ENCODE measurements around the gene UBE2O.

UBE2O gene

DNA sequence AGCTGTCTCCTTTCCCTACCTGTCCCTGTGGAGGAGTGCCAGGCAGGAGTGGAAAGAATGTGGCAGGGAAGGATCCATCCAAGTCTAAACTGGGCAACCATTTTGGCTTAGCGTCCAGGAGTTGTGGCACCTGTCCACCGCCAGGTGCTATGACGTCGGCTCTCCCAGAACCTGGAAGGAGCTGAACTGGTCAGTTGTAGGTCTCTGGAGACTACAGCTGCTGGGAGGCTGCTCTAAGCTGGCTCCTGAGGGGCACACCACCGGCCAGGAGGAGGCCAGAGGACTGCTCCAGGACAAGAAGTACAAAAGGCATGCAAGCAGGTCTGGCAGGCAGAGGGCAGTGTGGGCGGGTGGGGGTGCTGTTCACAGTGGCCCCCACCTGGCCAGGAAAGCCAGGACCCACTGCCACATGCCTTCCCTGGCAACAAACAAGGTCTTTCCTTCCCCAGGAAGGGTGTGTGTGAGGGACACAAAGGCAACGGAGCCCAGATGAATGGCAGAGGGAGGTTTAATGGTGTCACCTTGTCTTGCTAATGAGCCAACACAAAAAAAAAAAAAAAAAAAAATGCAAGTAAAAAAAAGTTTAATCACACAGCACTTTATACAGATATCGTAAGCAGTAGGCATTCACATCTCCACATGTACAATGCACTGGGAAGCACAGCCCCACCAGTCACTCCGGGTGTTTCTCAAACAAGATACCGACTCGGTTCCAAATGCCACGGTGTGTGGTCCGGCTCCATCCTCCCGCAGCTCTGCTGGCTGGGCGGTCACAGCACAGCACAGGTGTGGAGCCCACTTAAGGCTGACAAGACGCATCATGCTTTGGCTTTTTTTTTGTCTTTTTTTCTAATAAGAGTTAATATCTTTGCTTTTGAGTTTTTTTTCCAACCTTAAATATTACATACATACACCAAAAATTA, 63.7 kb downstream of the UBE2O start:
- no peak for DNase-seq (ENCODE audit: low spot score)

DNA sequence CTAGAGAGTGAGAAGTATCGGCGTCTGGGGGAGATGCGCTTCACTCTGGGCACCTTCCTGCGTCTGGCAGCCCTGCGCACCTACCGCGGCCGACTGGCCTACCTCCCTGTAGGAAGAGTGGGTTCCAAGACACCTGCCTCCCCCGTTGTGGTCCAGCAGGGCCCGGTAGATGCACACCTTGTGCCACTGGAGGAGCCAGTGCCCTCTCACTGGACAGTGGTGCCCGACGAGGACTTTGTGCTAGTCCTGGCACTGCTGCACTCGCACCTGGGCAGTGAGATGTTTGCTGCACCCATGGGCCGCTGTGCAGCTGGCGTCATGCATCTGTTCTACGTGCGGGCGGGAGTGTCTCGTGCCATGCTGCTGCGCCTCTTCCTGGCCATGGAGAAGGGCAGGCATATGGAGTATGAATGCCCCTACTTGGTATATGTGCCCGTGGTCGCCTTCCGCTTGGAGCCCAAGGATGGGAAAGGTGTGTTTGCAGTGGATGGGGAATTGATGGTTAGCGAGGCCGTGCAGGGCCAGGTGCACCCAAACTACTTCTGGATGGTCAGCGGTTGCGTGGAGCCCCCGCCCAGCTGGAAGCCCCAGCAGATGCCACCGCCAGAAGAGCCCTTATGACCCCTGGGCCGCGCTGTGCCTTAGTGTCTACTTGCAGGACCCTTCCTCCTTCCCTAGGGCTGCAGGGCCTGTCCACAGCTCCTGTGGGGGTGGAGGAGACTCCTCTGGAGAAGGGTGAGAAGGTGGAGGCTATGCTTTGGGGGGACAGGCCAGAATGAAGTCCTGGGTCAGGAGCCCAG, 65.8 kb downstream of the UBE2O start:
- DNase-seq (ENCODE audit: low spot score) = no peak

DNA sequence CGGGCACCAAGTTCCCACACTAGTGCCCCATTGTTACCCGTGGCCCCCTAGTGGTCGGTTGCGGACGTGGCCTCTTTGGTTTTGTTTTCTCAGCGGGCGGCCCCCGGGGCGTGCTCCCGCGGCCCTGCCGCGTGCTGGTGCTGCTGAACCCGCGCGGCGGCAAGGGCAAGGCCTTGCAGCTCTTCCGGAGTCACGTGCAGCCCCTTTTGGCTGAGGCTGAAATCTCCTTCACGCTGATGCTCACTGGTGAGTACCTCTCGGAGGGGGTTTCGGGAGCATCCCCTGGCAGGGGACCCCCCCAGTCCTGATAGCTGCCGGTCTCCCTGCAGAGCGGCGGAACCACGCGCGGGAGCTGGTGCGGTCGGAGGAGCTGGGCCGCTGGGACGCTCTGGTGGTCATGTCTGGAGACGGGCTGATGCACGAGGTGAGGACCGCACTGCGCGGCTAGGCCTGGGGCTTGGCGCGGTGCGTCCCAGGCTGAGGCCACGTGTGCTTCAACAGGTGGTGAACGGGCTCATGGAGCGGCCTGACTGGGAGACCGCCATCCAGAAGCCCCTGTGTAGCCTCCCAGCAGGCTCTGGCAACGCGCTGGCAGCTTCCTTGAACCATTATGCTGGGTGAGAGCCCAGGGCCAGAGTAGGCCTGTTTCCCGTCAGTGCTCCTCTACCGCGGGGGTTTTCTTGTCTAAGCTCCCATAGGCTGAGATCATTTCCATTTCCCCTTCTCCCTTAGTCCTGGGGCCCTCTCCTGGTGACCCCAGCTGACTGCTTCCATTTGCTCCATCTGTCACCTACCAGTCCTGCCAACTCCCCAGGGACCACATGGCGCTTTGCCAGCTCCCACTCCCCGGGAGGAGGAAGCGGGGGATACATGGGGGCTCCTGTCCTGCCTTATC, 66.8 kb downstream of the UBE2O start:
- DNase-seq (ENCODE audit: low spot score) = peak; percentile 92

DNA sequence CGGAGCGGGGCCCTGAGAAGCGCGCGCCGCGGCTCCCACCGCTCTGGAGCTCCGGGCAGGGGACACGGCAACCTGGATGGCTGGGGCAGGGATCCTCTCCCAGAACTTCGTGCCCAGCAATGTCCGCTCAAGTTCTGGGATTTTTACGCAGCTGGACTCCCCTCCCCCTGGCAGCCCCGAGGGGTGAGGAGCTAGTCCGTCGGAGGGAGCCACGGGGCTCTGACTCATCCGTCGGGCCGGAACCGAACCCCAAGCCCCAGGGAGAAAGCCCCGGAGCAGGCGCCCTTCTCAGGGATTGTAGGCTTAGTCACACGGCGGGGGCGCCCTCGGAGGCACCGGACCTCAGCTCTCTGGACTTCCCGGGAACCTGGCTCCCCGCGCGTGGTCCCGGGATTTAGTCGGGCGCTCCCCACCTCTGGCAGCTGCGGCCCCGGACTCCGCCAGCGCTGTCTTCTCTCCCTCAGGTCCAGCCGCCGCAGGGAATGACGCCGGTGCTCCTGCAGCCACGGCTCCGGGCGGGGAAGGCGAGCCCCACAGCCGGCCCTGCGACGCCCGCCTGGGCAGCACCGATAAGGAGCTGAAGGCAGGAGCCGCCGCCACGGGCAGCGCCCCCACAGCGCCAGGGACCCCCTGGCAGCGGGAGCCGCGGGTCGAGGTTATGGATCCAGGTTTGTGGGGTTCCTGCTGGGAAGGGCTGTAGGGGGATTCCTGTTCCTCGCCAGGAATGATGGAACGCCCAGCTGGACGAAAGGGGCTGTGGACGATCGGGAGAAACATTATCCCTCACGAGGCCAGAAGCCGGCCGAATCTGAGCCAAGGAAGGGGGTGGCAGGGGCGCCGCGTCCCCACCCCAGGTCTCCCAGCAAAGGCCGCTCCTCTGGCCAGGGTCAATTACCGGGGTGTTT, 67.7 kb downstream of the UBE2O start:
- no peak for DNase-seq (ENCODE audit: low spot score)

DNA sequence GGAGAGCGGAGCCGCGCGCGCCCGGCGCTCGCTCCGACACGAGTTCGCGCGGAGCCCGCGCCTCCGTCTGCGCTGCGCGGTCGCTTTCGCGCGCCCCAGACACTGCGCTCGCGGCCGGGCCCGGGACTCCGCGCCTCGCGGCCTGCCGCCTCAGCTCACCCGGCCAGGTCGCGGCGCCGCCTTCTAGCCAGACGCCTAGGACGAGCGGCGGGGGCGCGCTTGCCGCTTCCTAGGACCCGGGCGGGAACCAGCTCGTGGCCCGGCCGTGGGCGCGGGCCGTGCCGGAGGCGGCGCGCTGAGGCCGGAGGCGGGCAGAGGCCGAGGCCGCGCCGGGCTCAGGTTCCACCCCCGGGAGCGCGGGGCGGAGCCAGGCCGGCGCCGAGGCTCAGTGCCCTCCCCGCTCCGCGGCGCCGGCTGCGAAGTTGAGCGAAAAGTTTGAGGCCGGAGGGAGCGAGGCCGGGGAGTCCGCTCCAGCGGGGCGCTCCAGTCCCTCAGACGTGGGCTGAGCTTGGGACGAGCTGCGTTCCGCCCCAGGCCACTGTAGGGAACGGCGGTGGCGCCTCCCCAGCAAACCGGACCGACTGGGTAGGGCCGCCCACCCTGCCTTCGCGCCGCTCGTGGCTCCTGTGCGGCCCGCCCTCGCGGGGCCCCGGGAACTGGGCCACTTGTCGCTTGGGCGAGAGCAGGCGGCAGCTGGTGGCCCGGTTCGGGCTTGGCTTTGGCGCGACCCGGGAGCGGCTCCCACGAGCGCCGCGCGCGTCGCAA, 68.5 kb downstream of the UBE2O start, which contains the start of gene SPHK1:
Gene SPHK1 (plus strand): TSS at position 388 of the 765 bp plus-strand sequence. CDS start 1,036 bp downstream, outside the sequence.
- peak; percentile 86 for DNase-seq (ENCODE audit: low spot score)

DNA sequence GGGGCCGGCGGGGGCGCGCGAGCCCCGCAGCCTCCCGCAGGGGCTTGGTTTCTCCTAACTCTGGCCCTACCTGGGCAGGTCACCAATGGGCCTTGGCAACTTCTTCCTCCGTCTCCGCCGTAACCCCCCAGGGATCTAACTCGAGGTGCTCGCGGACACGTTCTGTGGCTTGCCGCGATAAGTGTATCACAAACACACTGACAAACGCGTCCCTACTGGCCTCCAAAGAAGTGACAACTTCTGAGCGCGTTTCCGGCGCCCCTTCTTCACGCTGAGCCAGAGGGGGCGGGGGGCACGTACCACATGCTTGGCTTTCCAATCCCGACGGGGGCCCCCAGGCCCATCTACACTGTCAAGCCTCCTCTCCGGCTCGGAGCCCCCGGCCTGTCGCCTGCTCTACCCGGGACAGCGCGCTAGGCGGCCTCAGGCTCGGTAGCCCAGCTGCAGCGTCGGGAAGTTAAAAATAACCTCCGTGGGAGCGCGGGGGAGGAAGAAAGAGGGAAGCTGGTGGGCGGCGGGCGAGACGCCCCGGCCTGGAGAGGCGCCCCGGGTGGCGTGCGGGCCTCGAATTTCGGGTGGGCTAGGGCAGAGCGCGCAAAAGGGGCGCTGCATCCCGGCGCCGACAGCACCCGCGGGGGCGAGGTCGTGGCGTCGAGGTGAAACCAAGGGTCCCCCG, 69.3 kb downstream of the UBE2O start:
- peak; percentile 68 for DNase-seq (ENCODE audit: low spot score)

DNA sequence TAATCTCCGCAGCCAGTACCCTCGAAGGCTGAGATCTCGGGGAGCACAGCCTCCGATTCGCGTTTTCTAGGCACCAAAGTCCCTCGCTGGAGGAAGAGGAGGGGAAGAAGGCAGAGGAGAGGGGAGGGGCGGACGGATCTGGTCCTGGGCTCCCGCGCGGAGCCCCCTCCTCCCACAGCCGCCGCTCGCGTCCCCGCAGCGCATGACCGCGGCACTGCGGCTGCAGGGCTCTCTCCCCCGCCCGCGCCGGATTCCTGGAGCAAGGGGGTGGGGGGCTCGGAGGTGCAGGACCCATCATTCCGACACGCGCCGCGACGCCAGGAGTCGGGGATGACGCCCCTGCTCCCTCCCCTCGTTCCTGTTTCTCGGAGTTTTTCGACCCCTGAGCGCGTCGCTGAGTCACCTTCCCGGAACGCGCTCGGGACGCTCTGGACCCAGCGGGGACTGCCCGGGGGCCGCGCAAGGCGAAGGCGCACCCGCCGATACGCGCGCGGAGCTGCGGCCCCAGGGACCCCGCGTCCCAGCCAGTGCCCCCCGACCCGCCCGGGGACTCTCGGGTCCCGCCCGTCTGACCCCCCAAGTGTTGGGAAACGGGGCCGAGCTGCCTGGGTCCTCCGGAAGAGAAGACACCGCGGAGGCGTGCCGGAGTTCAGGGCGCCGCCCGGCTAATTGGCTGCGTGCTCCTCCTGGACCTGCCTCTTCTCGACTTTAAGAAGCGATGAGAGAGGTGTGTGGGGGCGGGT, 70.0 kb downstream of the UBE2O start:
- DNase-seq (ENCODE audit: low spot score) = peak; percentile 71

DNA sequence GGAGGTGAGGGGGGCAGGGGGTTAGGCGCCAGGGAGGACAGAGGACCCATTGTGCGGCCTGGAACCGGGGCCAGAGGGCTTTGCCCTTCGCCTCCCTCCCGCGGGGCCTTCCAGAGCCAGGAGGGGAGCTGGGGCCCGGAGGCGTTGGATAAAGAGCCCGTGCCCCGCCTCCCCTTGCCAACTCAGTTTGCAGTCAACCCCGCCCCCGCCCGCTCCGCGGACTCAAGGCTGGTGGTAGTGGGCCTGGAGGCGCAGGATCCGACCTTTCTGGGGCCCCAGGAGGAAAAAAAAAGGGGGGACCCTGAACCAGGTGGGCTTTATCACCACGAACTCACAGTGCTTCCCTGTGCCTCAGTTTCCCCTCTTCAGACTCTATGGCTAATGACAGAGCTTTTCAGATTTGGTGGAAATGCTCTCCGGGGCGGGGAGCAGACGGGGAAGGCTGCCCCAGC, 70.6 kb downstream of the UBE2O start:
- DNase-seq (ENCODE audit: low spot score) = peak; percentile 77

DNA sequence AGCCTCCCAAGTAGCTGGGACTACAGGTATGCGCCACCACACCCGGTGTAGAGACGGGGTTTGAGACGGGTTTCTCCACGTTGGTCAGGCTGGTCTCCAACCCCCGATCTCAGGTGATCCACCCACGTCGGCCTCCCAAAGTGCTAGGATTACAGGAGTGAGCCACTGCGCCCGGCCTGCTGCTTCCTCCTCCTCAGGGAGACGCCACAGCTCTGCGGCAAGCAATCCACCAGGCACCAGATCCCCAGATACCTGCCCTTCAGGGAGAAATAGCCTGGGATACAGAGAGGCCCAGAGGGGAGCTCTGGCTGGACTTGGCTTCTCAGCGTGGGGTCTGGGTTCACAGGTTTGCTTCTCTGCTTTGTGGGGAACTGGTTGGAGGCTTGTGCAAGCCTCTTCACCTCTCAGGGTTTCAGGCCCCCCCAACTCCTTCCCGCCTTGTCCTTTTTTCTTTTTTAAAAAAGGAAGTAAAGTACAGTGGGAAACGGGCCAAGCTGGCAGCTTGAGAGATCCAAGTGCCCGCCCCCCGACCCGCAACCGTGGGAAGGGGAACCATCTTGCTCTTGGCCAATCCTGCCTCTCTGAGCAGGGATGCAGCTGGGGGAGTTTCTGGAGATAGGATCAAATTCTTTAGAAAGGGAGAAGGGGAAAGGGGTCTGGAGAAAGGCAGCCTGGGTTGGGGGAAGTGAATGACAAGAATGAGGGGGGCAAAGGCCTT, 71.2 kb downstream of the UBE2O start:
- DNase-seq (ENCODE audit: low spot score) = no peak

DNA sequence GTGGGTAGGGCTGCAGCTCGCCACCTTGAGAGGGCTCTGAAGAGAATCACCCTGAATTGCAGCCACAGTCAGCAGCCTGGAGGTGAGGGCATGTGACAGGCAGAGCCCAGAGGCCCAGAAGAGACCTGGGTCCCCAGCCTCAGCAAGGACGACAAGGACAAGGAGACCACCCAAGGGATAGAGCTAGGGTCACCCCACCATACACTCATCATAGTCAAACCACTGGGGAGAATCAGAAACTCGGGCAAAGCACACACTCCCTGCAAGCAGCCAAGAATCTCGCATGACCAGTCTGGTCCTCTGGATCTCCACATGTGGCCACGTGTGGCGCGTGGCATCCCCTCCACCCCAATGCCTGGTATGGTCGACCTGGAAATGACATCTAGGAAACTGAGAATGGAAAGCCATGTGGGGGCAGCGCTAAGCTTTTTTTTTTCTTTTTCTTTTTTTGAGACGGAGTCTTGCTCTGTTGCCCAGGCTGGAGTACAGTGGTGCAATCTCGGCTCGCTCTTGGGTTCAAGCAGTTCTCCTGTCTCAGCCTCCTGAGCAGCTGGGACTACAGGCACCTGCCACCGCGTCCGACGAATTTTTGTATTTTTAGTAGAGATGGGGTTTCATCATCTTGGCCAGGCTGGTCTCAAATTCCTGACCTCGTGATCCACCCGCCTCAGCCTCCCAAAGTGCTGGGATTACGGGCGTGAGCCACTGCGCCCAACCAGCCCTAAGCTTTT, 73.1 kb downstream of the UBE2O start:
- DNase-seq (ENCODE audit: low spot score) = no peak

DNA sequence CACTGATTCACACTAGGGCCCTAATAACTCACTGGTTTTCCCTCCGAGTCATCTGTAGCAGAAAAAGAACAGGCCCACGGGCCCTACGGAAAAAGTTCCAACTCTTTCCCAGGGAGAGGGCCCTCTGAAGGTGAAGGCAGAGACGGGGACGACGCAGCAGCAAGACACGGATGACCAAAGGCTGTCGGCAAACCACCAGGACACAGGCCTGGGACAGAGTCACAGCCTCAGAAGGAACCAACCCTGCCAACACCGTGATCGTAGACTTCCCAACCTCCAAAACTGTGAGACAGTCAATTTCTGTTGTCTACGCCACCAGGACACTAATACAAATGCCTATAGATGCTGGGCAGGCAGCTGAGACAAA, 73.7 kb downstream of the UBE2O start:
- no peak for DNase-seq (ENCODE audit: low spot score)

DNA sequence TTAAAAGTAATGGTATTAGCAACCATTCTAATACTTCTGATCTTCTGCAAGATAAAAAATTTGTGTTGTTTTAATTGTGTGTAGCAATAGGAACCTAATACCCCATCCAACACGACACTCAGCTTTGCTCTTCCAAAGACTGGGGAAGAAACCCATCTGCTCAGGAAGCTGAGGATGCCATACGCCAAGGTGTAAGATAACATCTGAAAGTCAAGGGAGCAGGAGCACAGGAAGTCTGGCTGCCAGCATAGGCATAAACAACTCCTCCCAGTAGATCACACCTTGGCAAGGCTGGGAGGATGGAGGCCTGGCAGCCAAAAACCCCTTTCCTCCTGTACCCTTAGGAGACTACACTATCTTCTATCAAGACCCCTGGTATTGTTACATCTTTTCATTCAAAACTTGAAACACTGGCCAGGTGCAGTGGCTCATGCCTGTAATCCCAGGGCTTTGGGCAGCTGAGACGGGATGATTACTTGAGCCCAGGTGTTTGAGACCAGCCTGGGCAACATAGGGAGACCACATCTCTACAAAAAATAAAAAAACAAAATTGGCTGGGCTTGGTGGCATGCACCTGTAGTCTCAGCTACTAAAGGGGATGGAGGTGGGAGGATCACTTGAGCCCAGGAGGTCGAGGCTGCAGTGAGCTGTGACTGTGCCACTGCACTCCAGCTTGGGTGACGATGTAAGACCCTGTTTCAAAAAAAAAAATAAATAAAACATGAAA, 74.2 kb downstream of the UBE2O start:
- DNase-seq (ENCODE audit: low spot score) = no peak

DNA sequence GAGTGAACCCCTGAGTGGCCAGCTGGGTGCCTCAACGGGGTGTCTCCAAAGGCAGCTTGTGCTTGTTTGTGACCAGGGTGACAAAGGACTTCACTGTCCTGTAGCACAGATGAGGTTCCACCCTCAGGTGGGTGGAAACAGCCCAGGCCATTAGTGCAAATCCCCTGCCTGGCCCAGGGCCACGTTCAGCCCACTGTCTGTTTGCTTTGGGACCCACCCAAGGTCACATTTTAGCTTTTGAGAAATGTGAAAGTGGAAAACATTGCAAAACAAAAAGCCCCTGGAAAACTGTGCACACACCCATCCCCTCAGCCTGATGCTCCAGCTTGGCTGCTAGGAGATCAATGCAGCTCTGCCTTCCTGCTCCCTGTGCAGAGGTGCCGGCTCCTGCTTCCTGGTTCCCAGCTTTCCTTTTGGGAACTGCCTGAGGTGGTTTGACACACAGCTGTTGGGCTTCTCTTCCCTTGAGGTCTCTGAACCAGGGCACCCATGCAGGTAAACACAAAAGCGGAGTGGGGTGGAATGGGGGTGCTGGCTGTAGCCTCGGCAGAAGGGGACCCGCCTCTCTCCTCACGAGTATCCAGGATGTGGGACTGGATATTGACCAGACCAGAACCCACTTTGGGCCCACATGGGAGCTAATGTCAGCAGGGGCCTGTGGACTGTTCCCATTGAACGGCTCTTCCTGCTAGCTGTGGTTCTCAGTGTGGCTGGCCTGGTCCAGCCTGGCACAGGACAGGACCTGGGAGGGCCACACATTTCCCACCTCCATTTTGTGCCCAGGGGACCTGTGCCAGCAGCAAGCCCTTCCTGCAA, 76.4 kb downstream of the UBE2O start:
- peak; percentile 73 for DNase-seq (ENCODE audit: low spot score)

DNA sequence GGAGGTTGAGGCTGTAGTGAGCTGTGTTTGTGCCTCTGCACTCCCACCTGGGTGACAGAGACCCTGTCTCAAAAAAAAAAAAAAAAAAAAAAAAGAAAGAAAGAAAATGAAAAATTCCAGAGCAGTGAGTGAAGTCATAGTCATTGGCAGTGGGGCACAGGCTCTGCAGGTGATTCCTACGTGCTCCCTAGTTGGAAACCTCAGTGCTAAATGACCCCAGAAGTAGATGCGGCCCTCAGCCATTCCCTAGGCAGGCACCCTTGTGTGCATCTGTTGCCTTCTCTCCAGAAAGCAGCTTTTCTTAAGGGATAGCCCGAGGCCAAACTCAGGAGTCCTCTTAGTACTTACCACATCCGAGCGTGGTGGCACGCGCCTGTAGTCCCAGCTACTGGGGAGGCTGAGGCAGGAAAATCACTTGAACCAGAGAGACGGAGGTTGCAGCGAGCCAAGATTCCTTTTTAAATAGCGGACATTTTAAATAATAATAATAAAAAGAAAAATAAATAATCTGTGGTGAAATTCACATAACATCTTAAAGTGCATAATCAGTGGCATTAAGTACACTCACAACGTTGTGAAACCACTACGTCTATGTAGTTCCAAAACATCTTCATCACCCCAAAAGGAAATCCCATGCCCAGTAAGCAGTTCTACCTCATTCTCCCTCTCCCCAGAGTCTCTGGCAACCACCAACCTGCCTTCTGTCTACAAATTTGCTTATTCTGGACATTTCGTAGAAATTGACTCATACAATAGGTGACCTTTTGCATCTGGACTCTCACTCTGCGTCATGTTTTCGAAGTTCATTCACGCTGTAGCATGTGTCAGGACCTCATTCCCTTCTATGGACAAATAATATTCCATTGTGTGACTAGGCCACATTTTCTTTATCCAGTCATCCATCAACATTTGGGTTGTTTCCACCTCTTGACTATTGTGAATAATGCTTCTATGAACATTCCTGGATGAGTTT, 81.0 kb downstream of the UBE2O start:
- no peak for DNase-seq (ENCODE audit: low spot score)
